GM19372 (cell line): ENCODE data around the gene SYNE2.
"Not testable (repeated sequence)": the region's sequence is repeated elsewhere in the genome, so short reads cannot be mapped to it uniquely, and the experiment has no call there.

Experiments used
- ATAC-seq: cut with Tn5 transposase; IDR thresholded peaks from one replicate; pipeline ENCODE4 v1.9.1; 2021; ENCODE audit warnings: mild to moderate bottlenecking, low read depth, moderate library complexity; ENCODE audit not compliant: unreplicated experiment

The SYNE2 gene

DNA sequence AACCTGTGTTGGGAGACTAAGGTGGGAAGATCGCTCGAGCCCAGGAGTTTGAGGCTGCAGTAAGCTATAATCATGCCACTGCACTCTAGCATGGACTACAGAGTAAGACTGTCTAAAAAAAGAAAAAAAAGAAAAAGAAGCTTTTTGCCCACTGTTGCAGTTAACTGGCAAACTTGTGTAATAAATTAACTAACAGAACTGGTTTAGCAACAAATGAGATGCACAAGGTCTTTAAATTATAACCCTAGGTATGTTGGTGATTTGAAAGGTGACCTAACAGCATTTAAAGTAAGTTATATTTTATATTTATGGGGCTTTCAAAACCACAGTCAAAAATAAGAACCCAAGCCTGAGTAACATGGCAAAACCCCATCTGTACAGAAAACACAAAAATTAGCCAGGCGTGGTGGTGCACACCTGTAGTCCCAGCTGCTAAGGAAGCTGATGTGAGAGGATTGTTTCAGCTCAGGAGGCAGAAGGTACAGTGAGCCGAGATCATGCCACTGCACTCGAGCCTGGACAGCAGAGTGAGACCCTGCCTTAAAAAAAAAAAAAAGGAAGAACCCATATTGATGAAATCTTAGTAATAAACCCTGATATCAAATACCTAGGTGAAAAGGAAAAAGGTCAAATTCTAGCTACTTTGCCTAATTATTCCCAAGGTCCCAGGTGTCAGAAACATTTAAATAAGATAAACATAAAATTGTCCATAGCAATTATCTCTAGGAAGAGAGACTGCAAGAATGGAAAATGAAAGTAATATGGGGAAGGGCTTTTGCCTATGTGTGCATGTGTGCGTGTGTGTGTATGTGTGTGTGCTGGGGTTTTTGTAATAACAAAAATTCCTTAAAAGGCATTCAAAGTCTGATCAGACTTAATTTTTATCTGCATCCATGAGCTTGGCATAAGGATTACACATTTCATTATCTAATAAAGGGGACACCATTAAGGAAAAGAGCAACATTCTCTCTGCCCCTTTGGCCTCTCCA, 15.4 kb downstream of the SYNE2 start:
- no peak for ATAC-seq

DNA sequence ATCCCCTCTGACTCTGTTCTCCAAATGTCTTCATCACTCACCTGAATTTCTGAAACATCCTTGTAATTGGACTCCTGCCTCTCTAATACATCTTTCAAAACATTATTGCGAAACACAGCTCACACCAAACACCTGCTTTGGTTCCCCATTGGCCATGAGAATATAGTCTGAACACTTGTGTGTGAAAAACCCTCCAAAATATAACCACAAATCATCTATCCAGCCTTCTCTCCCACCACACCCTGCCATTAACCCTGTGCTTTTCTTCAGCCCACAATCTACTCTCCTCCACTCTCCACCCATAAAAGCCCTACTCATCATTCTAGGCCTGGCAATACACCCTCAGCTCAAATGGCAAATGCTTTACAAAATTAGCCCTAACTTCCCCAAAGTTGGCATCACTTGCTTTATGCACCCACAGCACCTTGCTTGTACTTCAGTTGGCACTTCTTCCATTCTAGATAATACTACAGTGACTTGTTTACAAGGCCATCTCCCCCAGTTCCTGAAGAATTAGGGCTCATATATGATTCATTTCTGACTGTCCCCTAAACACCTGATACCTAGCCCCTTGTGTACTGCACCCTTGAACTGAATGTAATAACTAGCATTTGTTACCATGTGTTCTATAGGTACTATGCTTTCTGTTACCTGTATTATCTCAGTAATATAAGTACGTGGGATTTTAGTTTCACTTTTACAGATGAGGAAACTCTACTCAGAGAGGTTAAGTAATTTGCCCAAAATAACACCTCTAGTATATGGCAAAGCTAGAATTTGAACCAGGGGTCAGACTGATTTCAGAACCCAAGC, 17.3 kb downstream of the SYNE2 start:
- ATAC-seq: not testable (repeated sequence)

- ATAC-seq: not testable (repeated sequence)
Measured at GRCh38 chr14:63870753-63871037, 17.9 kb downstream of the SYNE2 start.

GRCh38 chr14:63874223-63874622, 21.4 kb downstream of the SYNE2 start:
- no peak for ATAC-seq

DNA sequence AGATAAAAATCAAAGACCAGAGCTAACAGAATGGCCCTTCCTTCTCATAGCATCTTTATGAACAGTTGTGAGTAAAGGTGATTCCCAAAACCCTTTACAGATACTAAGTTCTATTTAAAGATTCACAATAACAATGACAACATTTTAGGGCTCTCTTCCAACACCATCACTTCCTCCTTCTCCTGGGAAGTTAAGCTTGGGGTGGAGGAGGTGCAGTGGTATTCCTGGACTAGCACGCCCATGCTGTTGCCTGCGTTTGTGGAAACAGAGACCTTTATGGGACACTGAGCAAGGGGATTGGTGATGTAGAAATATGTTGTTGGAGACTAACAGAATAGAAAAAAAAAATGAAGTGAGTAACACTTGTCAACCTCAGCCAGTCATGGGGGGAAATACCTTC, 22.5 kb downstream of the SYNE2 start:
- ATAC-seq: no peak

DNA sequence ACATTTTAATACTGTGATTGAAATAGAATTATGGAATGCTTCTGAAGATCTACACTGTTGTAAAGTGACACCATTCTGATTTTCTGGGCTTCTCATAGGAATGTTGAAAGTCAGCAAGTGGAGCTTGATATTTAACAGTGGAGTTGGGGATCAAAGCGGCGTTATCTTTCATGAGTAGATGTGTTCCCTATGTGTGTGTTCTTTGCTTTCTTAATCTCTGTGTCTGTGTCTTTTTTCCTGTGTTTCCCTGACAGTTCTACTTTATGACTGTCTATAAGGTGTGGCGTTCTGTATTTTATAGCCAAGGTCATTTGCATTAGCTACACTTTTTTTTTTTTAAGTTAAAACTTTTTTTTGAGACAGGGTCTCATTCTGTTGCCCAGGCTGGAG, 24.7 kb downstream of the SYNE2 start:
- no peak for ATAC-seq

GRCh38 chr14:63878052-63878451, 25.2 kb downstream of the SYNE2 start:
- no peak for ATAC-seq

DNA sequence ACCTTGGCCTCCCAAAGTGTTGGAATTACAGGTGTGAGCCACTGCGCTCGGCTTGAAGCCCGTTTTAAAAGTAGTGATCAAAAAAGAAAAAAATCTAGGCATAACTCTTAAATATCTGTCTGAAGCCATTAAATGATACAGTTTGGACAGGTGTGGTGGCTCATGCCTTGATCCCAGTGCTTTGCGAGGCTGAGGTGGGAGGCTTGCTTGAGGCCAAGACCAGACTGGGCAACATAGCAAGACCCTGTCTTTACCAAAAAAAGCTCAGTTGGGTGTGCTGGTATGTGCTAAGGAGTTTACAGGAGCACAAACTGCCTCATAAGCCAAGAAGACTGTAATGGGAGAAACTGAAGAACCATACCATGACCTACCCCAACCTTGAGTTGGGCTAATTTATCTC, 26.0 kb downstream of the SYNE2 start:
- no peak for ATAC-seq

GRCh38 chr14:63881926-63882325, 29.1 kb downstream of the SYNE2 start:
- no peak for ATAC-seq

- no peak for ATAC-seq
Measured at GRCh38 chr14:63887899-63888298, 35.1 kb downstream of the SYNE2 start.

DNA sequence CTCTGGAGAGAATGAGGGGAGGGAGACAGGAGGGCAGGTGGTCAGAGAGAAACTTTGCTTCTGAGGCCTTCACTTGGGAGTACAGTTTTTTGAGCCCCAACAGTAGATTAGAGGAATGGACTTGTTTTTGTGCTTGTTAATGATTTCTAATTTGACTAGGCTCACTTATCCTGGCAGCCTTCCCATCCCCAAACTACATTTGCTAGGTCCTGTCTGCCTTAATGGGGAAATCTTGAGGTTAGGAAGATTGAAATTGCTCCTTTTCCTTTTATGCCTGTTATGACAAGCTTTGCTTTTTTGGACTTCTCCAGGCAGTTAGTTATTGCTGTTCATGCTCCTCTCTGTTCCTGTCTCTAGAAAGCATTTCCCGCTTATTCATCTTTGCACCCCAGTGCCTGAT, 37.7 kb downstream of the SYNE2 start:
- no peak for ATAC-seq

DNA sequence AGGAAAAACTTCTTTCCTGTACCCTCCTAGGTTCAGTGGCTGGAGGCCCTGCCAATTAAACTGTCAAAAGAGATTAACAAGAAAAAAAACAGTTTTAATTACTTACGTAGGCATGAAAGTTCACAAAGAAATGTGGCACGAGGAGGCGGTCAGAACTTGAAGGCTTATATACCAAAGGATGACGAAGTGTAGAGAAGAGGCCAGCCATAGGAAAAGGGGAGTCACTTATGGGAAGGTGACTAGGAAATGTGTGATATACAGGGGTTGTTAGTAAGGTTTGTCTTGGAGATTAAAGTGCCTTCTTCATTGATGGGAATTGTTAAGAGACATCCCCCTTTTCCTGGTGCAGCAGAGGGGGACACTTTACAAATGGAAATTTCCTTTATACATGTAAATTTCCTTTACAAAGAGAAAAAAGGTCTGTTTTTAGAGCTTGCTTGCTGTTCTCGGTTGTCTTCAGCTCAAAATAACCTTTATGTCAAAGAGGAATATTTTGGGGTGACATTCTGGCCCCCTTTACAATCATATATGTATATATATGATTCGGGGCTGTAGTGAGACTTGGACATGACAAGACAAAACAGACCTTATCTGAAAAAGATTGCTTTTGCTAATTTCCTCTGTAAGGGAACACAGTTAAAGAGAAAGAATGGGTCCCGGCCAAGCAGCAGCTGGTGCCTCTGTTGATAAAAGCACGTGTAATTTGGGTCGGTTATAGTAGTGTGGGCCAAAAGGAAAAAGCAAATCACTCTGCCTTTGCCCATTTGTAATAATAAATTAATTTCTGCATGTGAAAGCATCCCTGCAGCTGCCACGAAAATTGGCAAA, 38.6 kb downstream of the SYNE2 start:
- no peak for ATAC-seq

DNA sequence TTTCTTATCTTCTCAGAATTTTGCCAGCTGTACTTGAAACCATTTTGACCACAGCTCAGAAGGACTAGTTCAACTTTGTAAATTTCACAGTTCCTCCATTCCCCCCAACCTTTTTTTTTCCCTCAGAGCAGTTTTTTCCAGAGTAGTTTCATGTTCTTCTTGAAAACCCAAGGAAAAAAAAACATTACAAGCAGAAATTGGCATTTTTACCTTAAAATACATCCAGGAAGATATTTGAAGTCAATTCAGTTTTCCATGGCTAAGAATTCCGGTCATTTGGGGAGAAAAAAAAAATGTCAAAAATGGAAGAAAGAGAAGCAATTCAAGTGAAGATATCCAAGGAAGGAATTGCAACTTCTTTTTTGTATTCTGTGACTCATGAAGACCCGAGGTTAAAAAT, 39.5 kb downstream of the SYNE2 start:
- ATAC-seq: no peak

DNA sequence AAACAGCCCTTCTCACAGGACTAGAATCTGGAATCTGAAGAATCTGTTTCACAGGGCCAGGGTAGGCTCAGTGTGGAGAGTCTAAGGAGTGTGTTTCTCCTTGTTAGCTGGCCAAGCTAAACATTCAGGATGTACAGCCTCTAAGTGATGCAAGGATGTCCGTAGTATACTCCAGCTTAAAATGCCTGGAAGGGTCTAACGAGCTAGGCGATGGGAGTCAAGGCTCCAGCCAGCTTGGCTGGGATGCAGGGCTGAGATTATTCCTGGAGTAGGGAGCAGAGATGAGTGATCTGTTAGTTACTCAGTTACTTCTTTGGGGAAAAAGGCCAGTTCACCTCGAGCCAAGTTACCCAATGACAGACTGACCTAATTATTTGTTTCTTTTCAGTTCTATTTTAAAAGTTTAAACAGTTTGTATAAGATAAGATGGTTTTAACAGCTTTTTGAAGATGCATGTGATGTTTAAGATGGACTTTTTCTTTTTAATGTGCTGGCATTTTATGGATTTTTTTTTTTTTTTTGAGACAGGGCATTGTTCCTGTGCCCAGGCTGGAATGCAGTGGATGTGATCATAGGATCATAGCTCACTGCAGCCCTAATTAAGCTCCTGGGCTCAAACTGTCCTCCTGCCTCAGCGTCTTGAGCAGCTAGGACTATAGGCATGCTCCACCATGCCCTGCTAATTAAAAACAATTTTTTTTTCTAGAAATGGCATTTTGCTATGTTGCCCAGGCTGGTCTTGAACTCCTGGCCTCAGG, 41.1 kb downstream of the SYNE2 start:
- no peak for ATAC-seq

DNA sequence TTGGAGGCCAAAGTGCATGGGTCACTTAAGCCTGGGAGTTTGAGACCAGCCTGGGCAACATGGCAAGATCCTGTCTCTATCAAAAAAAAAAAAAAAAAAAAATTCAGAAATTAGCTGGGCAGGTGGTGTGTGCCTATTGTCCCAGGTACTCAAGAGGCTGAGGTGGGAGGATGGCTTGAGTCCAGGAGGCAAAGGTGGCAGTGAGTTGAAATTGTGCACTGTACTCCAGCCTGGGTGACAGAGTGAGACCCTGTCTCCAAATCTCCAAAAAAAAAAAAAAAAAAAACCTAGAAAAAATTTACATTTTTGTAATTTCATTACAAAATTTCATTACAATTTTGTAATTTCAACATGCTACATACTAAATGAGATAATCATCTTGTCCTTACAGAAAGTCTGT, 42.7 kb downstream of the SYNE2 start:
- ATAC-seq: no peak

DNA sequence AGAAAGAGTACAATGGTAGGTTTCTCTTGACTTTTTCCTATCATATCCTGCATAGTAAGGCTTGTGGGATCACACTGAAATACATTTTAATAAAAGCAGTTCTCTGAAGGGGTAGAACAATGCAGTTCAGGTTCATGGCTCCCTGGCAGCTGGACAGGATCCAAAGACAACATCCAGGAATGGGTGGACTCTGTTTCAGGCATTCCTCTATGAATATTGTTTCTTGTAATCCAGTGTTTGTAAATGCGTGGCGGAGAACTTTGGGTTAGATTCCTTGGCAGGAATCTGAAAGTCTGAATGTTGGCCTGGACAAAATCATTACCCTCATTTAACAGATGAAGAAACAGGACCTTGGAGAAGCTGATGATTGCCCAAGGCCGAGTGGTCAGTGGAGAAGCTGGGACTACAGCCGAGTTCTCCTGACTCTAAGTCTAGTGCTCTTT, 43.5 kb downstream of the SYNE2 start:
- ATAC-seq: no peak

GRCh38 chr14:63897721-63898163, 44.9 kb downstream of the SYNE2 start:
- no peak for ATAC-seq

DNA sequence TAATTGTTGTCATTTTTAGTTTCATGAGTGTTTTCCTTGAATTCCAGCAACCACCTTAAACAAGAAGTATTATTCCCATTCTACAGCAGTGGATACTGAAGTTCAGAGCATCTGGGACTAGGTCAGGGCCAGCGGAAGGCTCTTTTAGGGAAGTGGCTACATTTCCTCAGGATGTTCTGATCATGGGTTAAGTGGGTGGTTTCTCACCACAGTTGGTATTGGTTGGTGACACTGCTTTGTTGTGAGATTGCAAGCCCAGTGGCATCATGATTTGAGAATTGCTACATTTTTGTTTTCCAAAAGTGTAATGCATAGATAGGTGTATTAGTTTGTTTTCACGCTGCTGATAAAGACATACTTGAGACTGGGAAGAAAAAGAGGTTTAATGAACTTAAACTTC, 47.1 kb downstream of the SYNE2 start:
- ATAC-seq: no peak

GRCh38 chr14:63901434-63902085, 48.8 kb downstream of the SYNE2 start:
- ATAC-seq: no peak
